ENCODE results near the gene ANKZF1.

ANKZF1 gene

GRCh38 chr2:219228041-219228910 lies 1.3 kb upstream of the ANKZF1 start:
- no peak for DNase-seq

DNA sequence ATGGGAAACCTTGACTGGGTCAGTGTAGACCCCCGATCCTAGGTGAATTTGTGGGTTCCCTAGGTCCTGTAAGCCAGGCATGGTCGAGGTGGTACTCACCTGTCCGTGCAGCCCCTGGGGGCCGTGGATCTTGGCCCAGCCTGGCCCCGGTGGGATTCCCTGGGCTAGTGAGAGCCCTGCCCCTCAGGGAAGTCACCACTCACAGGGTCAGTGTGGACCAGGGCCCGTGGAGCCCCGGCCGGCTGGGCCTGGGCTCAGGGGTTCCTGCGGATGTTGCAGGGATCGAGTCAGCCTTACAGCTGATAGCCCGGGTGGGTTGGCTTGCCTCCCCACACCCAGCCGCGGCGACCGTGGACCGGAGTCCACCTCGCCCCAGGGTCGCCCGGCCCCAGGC lies 698 bp upstream of the ANKZF1 start:
- no peak for DNase-seq

DNA sequence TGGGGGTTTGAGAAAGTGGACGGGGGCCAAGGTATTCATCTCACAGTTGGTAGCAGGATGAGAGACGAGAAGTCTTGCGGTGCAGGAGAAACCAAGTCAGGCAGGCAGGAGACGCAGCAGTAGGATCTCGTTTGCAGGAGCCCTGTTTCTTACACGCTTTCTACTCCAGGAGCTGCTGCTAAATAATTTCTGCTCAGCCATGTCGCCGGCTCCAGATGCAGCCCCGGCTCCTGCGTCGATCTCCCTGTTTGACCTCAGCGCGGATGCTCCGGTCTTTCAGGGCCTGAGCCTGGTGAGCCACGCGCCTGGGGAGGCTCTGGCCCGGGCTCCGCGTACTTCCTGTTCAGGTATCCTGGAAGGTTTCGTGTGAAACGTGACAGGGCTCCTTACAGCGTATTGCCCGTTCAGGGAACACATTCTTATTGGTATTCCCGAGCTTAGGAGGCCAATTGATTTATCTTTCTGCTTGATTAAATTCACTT lies 494 bp downstream of the ANKZF1 start:
- DNase-seq = no peak

GRCh38 chr2:219234331-219234730 lies 4.7 kb downstream of the ANKZF1 start:
- DNase-seq = no peak

- DNase-seq = no peak
Observed at GRCh38 chr2:219243291-219243761, 13.7 kb downstream of the ANKZF1 start.

DNA sequence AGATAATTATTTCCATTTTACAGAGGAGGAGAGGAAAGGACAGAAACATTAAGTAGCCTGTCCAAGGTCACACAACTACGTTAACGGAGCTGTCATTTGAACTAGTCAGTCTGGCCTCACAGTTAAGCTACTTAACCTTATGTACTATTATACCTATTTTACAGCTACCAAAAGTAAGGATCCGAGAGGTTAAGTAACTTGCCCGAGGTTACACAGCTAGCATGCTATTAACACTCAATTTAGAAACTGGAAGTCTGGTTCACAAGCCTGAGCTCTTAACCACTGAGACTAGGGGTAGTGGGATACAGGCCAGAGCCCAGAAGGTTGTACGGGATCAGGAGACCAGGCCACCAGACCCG lies 15.2 kb downstream of the ANKZF1 start:
- DNase-seq = no peak

DNA sequence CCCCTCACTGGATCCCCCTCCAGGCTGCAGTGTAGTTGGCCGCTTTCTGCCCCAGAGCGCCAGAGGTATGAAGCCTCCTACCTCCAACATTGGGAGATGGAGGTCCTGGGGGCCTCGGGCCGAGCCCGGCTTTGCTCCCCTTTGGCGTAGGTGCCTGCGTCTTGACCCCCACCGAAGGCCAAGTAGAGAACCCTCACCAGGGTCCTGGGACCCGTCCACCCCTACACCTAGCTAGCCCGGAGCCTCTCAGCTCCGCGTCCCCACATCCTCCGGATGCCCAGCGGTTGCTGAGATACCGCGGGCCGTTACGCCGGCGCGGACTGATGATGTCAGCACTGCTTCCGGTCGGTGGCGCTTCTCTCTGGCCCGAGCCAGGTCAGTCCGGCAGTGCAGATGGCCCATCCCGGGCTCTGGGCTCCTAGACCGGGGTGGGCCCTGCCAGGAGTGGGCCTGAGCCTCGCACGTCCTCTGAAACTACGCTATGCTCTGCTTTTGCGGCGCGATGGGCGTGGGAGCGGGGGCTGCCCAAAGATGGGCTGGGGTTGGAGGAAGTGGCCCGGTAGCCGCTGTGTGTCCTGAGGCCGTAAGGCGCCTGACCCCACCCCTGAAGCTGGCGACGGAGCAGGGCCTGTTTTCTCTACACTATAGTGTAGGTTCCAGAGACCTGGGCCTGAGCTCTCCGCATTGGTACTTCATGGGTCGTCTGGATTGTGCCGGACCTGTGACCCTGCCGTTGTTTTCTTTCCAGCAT lies 15.7 kb downstream of the ANKZF1 start, which contains the start of the genes GLB1L and STK16:
TSS of gene GLB1L (minus strand) at position 297 of the 751 bp plus-strand sequence. CDS start 1,871 bp downstream, outside the sequence.
TSS of gene STK16 (plus strand) at position 332 of the 751 bp plus-strand sequence. CDS start 521 bp downstream, outside the sequence.
- DNase-seq = peak; percentile 82

DNA sequence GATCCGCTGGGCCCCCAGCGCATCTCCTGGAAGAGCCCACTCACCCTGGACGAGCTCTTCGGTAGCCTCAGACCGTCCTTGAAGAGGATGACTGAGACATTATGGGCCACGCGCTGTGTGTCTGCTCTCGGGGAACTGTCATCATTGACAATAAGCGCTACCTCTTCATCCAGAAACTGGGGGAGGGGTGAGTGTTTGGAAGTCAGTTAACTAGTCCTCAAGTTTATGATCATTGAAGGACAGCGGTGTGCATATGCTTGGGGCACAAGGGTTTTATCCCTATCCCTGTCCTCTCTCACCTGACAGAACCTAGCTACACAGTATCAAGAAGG lies 16.3 kb downstream of the ANKZF1 start:
- DNase-seq = no peak

DNA sequence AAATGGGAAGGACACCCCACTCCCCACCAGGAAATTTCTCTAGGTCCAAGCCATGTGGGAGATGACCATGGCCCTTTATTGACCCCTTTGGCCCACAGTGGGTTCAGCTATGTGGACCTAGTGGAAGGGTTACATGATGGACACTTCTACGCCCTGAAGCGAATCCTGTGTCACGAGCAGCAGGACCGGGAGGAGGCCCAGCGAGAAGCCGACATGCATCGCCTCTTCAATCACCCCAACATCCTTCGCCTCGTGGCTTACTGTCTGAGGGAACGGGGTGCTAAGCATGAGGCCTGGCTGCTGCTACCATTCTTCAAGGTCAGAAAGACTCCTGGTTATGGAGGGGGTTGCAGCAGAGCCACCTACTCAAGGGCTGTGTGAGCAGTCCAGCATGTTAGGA lies 17.0 kb downstream of the ANKZF1 start:
- no peak for DNase-seq

DNA sequence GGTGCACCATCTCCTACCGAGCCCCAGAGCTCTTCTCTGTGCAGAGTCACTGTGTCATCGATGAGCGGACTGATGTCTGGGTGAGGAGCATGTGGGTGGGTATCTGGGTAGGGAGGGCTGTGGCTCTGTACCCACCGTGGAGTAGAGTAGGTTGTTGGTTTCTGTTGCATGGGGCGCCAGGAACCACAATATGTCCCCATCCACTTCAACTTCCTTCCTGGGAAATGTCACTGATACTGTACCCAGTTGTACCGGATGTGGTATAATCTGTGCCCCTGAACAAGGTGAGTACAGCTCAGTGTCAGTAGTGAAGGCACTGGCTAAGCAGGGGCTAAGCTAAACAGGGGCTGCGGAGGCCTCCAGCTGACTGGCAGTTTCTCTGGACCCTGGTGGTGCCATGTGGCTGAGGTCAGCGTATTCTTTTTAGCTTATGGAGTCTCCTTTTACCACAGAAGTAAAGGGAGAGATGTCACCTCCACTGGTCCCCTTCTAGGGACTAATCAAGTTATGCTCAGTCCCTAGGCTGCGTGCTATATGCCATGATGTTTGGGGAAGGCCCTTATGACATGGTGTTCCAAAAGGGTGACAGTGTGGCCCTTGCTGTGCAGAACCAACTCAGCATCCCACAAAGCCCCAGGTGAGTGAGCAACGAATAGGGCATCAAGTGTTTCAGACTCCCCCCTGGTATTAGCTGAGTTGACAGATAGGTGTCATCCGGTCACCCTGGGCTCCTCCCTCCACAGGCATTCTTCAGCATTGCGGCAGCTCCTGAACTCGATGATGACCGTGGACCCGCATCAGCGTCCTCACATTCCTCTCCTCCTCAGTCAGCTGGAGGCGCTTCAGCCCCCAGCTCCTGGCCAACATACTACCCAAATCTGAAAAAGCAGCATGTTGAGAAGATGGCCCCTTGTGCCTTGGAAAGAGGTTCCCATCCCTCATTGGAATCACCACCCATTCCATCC lies 18.4 kb downstream of the ANKZF1 start:
- peak; percentile 48 for DNase-seq

DNA sequence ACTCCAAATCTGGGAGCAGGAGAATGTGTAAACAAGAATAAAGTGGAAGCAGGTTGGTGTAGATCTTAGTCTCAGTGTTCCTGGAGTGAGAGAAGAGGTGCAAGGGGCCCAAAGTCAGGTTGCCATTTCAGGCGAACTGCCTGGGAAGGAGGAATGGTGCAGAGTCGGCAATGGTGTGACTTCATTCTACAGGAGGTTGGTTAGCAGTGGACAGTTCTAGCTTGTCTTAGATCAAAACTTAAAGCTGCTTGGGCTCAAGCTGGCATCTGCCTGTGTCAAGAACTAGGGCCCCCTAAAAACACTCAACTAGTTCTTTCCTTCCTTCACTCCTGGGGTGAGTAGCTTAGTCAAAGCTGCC lies 19.2 kb downstream of the ANKZF1 start:
- no peak for DNase-seq

DNA sequence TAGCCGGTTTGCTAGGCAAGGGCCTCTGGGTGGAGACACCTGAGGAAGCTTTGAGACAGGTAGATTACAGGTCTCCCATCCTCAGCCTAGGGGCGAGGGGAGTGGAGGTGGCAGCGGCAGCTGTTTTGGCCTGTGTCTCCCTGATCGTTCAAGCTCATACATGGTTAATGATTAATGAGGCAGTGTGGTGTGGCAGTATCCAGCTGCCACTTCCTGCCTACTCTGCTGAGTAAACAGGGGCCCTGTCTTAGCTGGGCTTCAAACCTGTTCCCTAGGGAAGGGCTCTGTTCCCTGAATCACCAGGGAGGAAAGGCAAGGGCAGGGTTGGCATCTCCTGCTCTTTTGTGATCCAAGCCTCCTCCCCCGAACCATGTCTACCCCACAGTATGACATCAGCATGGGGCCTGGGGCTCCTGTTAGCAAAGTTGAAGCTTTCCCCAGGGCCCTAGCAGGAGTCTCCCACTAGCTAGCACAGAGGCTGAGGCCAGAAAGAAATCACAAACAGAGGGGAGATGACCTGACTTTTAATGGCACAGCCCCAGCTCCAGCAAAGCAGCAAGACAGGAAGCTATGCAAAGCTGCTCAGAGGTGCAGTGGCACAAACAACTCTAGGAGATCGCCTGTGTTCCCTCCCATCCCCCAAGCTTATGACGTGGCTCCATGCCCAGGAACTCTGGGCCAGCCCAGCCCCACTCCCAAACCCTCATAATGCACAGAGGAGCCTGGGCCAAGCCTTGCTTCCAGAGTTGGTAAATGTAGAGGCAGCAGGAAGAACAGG lies 19.8 kb downstream of the ANKZF1 start:
- DNase-seq = peak; percentile 56

- DNase-seq = no peak
Observed at GRCh38 chr2:219250049-219250781, 20.6 kb downstream of the ANKZF1 start.

GRCh38 chr2:219251656-219252055 lies 22.1 kb downstream of the ANKZF1 start:
- no peak for DNase-seq

- DNase-seq = peak; percentile 28
Observed at GRCh38 chr2:219252084-219252483, 22.5 kb downstream of the ANKZF1 start.

DNA sequence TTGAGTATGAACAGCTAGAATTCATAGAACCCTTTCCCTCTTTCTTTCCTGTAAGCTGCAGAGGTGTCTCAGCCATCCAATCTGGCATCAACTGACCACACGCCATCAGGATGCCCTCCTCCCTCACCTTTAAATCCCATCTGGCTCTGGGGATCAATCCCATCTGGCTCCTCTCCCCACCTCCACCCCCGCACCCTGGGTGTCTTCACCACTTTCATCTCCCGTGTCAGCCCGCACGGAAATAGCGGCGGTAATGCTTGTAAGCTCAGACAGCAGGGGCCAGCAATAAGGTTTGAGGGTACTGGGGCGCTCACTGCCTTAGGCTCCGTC lies 22.9 kb downstream of the ANKZF1 start:
- DNase-seq = peak; percentile 29

GRCh38 chr2:219252900-219253752 lies 23.5 kb downstream of the ANKZF1 start, which contains the start of gene TUBA4B:
Gene TUBA4B, plus strand, starts transcription at chr2:219253243. Its CDS starts 165 bp downstream, at chr2:219253408.
- DNase-seq = peak; percentile 41

GRCh38 chr2:219253753-219254589 lies 24.4 kb downstream of the ANKZF1 start, which contains the start of gene TUBA4A:
Gene TUBA4A, minus strand, starts transcription at chr2:219253918. Its CDS starts 60 bp downstream, at chr2:219253858.
- DNase-seq = peak; percentile 90
